Brain microvascular endothelial cell (primary cell): ENCODE results near the gene UFSP1.

ENCODE experiments used
- DNase-seq: peaks from one replicate; pipeline ENCODE4 v3.0.0-alpha.2; 2020
- H3K27ac ChIP-seq: fragments of 250-450 bp; sonication (Bioruptor Pico); 2 replicates; pipeline ENCODE4 v1.5.1; 2020; ENCODE audit warnings: mild to moderate bottlenecking, moderate library complexity
- H3K27me3 ChIP-seq: fragments of 250-450 bp; sonication (Bioruptor Pico); replicated peaks from 2 replicates; pipeline ENCODE4 v1.5.1; 2020; ENCODE audit warnings: mild to moderate bottlenecking
- H3K36me3 ChIP-seq: fragments of 250-450 bp; sonication (Bioruptor Pico); replicated peaks from 2 replicates; pipeline ENCODE4 v1.5.1; 2020; ENCODE audit warnings: mild to moderate bottlenecking
- H3K4me3 ChIP-seq: 2 replicates; pipeline ENCODE4 v1.5.1; 2011; ENCODE audit warnings: low read depth, mild to moderate bottlenecking, control low read depth, low read length, moderate library complexity
- CTCF ChIP-seq: IDR thresholded peaks from 2 replicates; pipeline ENCODE4 v1.5.1; 2011; ENCODE audit warnings: low read depth, mild to moderate bottlenecking, moderate library complexity, low read length, control low read depth, inconsistent platforms; ENCODE audit errors: missing control alignments
- in situ Hi-C: cut with HindIII; loops from 2 replicates; pipeline ENCODE4 v1.10.0; 2017; ENCODE audit warnings: low sequenced_read_pairs, low pct_ligation_motif_present

UFSP1 gene

DNA sequence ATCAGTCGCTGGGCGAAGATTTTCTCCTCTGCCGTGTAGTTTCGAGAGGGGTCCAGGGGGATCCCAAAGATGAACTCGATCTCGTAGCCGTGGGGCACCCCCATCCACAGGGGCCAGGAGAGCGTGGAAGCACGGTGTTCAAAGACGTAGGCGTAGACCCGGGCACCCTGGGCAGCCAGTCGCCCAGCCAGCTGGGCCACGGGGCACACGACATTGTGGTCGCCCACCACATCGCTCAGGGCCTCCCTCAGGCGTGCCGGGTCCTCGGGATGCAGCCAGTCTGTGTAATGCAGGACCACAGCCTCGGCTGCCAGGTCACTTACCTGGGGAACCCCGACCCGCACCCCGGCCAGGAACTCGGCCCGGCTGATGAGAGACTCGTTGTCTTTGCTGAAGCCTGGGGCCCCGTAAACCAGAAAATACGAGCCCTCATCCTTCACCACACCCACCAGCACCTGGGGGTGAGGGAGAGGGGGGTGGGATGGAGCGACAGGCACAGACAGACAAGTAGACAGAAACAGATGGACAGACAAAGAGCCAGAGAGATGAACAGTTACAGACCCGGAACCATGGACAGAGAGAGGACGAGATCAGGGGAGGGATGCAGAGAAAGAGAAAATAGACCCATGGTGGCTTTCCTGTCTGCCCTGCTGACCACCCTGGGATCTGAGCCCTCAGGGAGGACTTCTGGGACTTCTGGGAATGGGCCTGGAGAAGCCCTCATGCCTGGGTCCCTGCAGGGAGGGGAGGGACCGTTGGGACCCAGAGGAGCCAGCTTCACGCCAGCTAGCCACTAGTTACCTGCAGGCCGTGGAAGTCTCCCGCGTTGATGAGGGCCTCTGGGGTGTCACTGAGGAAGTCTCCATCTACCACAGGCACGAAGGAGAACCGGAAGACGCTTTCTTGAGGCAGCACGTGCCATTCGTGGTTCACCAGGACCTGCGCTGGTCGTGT lies 3.1 kb upstream of the UFSP1 start:
- Histone ChIP-seq H3K36me3 (peaks cover 12% of the 10 kb centered on the region), H3K27me3 (peaks cover 15% of the 10 kb centered on the region), H3K27ac (no peak overlapping the region), H3K4me3 (no peak overlapping the region)
- no peak for TF ChIP-seq CTCF
- no peak for DNase-seq
- in situ Hi-C loops = no loop called here

DNA sequence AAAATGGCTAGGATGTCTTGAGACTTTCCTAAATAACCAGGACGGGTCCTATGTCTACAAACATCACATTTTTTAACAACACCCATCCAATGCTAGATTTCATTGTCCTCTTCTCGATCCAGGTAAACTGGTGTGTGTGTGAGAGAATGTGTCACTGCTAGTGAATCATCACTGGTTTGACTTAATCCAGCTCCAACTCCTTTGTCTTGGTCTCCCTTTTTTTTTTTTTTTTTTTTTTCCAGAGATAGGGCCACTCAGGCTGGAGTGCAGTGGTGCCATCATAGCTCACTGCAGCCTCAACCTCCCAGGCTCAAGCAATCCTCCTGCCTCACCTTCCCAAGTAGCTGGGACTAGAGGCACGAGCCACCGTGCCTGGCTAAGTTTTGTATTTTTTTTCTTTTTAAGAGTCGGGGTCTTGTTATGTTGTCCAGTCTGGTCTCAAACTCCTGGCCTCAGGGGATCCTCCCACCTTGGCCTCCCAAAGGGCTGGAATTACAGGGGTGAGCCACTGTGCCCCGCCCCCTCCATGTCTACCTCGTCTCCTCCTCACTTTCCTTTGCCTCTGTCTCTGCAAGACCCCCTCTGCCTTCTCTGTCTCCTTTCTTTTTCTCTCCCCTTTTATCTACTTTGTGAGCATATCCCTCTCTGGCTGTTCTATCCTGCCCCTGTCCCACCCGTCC lies 2.2 kb upstream of the UFSP1 start:
- in situ Hi-C loops = no loop called here
- no peak for TF ChIP-seq CTCF
- H3K4me3 ChIP-seq = no peak overlapping the region
- H3K27me3 ChIP-seq = peaks cover 15% of the 10 kb centered on the region
- no peak for DNase-seq
- H3K36me3 ChIP-seq = peaks cover 21% of the 10 kb centered on the region
- H3K27ac ChIP-seq = no peak overlapping the region

GRCh38 chr7:100890653-100891567 lies 1.4 kb upstream of the UFSP1 start:
- H3K27ac ChIP-seq = peak overlapping the region; percentile 60
- H3K4me3 ChIP-seq = peak overlapping the region; percentile 54
- in situ Hi-C loops = no loop called here
- peaks cover 29% of the 10 kb centered on the region for H3K36me3 ChIP-seq
- DNase-seq = no peak
- H3K27me3 ChIP-seq = peaks cover 7% of the 10 kb centered on the region
- no peak for TF ChIP-seq CTCF

DNA sequence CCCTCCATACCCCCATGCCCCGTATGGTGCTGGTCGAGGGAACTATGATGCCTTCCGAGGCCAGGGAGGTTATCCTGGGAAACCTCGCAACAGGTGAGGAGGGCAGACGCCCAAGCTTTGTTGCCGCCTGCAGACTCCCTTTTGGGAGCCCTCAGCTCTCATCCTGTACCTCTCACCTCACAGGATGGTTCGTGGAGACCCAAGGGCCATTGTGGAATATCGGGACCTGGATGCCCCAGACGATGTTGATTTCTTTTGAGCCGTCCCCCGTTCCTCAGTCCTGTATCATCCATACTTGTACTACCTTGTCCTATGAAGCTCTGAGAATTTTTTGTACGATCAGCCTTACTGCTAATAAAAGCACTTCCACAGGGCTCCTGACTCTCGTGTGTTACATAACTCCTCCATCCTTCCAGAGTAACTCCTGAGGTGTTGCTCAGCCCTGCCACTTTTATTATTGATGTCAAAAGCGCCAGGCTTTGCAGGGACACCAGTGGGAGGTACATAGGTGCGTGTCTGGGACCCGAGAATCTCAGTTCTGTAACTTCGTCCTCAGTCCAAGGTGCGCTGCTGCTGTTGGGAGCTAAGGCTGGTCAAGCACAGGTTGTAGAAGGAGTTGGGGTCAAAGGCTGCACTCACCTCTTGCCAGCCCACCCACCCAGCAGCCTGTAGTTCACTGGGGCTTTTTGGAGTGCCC lies 1.1 kb downstream of the UFSP1 start:
- peaks cover 54% of the 10 kb centered on the region for H3K36me3 ChIP-seq

More for the DNA sequence above, 1.1 kb downstream of the UFSP1 start:
- Histone ChIP-seq H3K27me3 (no peaks in the 10 kb centered on the region), H3K27ac (peak overlapping the region; percentile 74), H3K4me3 (peak overlapping the region; percentile 69)
- no peak for TF ChIP-seq CTCF
- DNase-seq = no peak
- in situ Hi-C loops = no loop called here
